IMR-90 (cell line): ENCODE results near the gene CUL1. TPM values are rescaled to one million over a fixed set of nuclear protein-coding genes. Genes with fewer than 3 reads are reported as not detected.

Experiments used
- ATAC-seq: fragments of 200-7000 bp; cut with Tn5 transposase; 2 replicates; pipeline ENCODE4 v1.9.1; 2020; ENCODE audit warnings: low read depth, mild to moderate bottlenecking, moderate library complexity
- BruUV-seq: library from RNA; stranded (reverse); fragments of 400-500 nt; replicated peaks from 2 replicates; lab custom pipeline; 2021; lab: Mats Ljungman, UMichigan
- CTCF ChIA-PET: fragments of 300-600 bp; formaldehyde crosslinking; extraction: SDS; loops from one replicate; lab custom pipeline; 2021; ENCODE audit warnings: antibody characterized with exemption; lab: Yijun Ruan, JAX
- POLR2A ChIA-PET: fragments of 300-600 bp; sonication (Branson Sonifier 250); formaldehyde crosslinking; loops from one replicate; lab custom pipeline; 2022; ENCODE audit warnings: antibody characterized with exemption; ENCODE audit not compliant: unreplicated experiment; lab: Charles Lee
- DNase-seq: peaks from one replicate; pipeline ENCODE4 v3.0.0; 2013
- H2AFZ ChIP-seq: replicated peaks from 2 replicates; pipeline ENCODE3; 2013; ENCODE audit warnings: low read length, mild to moderate bottlenecking; ENCODE audit not compliant: poor library complexity
- H2AK5ac ChIP-seq: 2 replicates; pipeline ENCODE4 v1.6.1; 2013; ENCODE audit warnings: low read depth, low read length, inconsistent platforms
- H2AK9ac ChIP-seq: replicated peaks from 2 replicates; pipeline ENCODE3; 2013; ENCODE audit warnings: mild to moderate bottlenecking, low read depth, low read length, moderate library complexity; ENCODE audit not compliant: poor library complexity
- H2BK120ac ChIP-seq: 2 replicates; pipeline ENCODE4 v1.6.1; 2013; ENCODE audit warnings: low read depth, low read length, inconsistent platforms
- H2BK15ac ChIP-seq: 3 replicates; pipeline ENCODE4 v1.6.1; 2013; ENCODE audit warnings: low read depth, low read length, inconsistent platforms
- H2BK20ac ChIP-seq: 2 replicates; pipeline ENCODE4 v1.6.1; 2013; ENCODE audit warnings: low read depth, mild to moderate bottlenecking, inconsistent platforms, low read length, moderate library complexity
- H2BK5ac ChIP-seq: 2 replicates; pipeline ENCODE4 v1.6.1; 2013; ENCODE audit warnings: mild to moderate bottlenecking, low read depth, low read length, inconsistent platforms; ENCODE audit not compliant: poor library complexity, severe bottlenecking
- H3K14ac ChIP-seq: replicated peaks from 2 replicates; pipeline ENCODE4 v1.6.1; 2013; ENCODE audit warnings: low read depth, low read length, inconsistent platforms
- H3K18ac ChIP-seq: 2 replicates; pipeline ENCODE4 v1.6.1; 2013; ENCODE audit warnings: low read depth, low read length, control low read depth
- H3K23ac ChIP-seq: 2 replicates; pipeline ENCODE4 v1.6.1; 2013; ENCODE audit warnings: low read depth, low read length, inconsistent platforms
- H3K27ac ChIP-seq: 2 replicates; pipeline ENCODE4 v1.5.1; 2013; ENCODE audit warnings: mild to moderate bottlenecking, control low read depth, low read length; ENCODE audit not compliant: insufficient read depth
- H3K27me3 ChIP-seq: 2 replicates; pipeline ENCODE4 v1.6.1; 2013; ENCODE audit warnings: low read length; ENCODE audit not compliant: control insufficient read depth, insufficient read depth
- H3K36me3 ChIP-seq: 2 replicates; pipeline ENCODE4 v1.6.1; 2013; ENCODE audit warnings: low read length, mixed read lengths; ENCODE audit not compliant: control insufficient read depth, insufficient read depth
- H3K4ac ChIP-seq: 2 replicates; pipeline ENCODE4 v1.6.1; 2013; ENCODE audit warnings: low read depth, low read length, inconsistent platforms
- H3K4me1 ChIP-seq: 2 replicates; pipeline ENCODE4 v1.6.1; 2013; ENCODE audit warnings: low read length, mixed read lengths; ENCODE audit not compliant: control insufficient read depth, insufficient read depth
- H3K4me2 ChIP-seq: 2 replicates; pipeline ENCODE4 v1.6.1; 2013; ENCODE audit warnings: low read depth, mild to moderate bottlenecking, control low read depth, low read length, moderate library complexity
- H3K4me3 ChIP-seq: 2 replicates; pipeline ENCODE4 v1.5.1; 2013; ENCODE audit warnings: low read depth, mild to moderate bottlenecking, control low read depth, low read length, moderate library complexity; ENCODE audit not compliant: insufficient read depth
- H3K56ac ChIP-seq: 2 replicates; pipeline ENCODE4 v1.6.1; 2013; ENCODE audit warnings: low read length, inconsistent platforms; ENCODE audit not compliant: insufficient read depth; ENCODE audit errors: extremely low read depth
- H3K79me1 ChIP-seq, 2 experiments: 2 replicates each; pipeline ENCODE4 v1.6.1; 2013; ENCODE audit warnings: low read length in 2 of 2, inconsistent platforms in 1 of 2, low read depth in 1 of 2
- H3K9ac ChIP-seq: 2 replicates; pipeline ENCODE4 v1.6.1; 2013; ENCODE audit warnings: low read depth, low read length, control low read depth
- H3K9me1 ChIP-seq: 2 replicates; pipeline ENCODE4 v1.6.1; 2013; ENCODE audit warnings: low read length, inconsistent platforms; ENCODE audit not compliant: insufficient read depth
- H3K9me3 ChIP-seq: 2 replicates; pipeline ENCODE4 v1.6.1; 2013; ENCODE audit warnings: low read length; ENCODE audit not compliant: control insufficient read depth, insufficient read depth
- H4K20me1 ChIP-seq: 2 replicates; pipeline ENCODE4 v1.6.1; 2013; ENCODE audit warnings: low read length, inconsistent platforms; ENCODE audit not compliant: insufficient read depth
- H4K5ac ChIP-seq: 2 replicates; pipeline ENCODE4 v1.6.1; 2013; ENCODE audit warnings: mild to moderate bottlenecking, low read depth, low read length, control low read depth
- H4K8ac ChIP-seq, 2 experiments: 2 replicates each; pipeline ENCODE4 v1.6.1; 2013; ENCODE audit warnings: low read depth in 2 of 2, low read length in 2 of 2, control low read depth in 1 of 2, inconsistent platforms in 1 of 2
- H4K91ac ChIP-seq: 2 replicates; pipeline ENCODE4 v1.6.1; 2013; ENCODE audit warnings: low read depth, low read length, inconsistent platforms; ENCODE audit not compliant: insufficient read depth
- BHLHE40 ChIP-seq: fragments of 150-350 bp; IDR thresholded peaks from 2 replicates; pipeline ENCODE4 v1.6.1; 2016; ENCODE audit warnings: mild to moderate bottlenecking, low read depth, low read length
- CEBPB ChIP-seq: IDR thresholded peaks from 2 replicates; pipeline ENCODE4 v1.6.1; 2012; ENCODE audit warnings: low read depth, low read length, improper control_type of control experiment
- CHD1 ChIP-seq: IDR thresholded peaks from 2 replicates; pipeline ENCODE4 v1.6.1; 2012; ENCODE audit warnings: low read depth, low read length, improper control_type of control experiment
- FOS ChIP-seq: fragments of 150-350 bp; IDR thresholded peaks from 2 replicates; pipeline ENCODE4 v1.6.1; 2016; ENCODE audit warnings: low read depth, low read length
- MAFK ChIP-seq: IDR thresholded peaks from 2 replicates; pipeline ENCODE4 v1.6.1; 2012; ENCODE audit warnings: low read depth, low read length, improper control_type of control experiment
- MAZ ChIP-seq: IDR thresholded peaks from 2 replicates; pipeline ENCODE4 v1.6.1; 2012; ENCODE audit warnings: low read depth, mild to moderate bottlenecking, low read length, improper control_type of control experiment, moderate library complexity, borderline replicate concordance
- MXI1 ChIP-seq: IDR thresholded peaks from 2 replicates; pipeline ENCODE4 v1.6.1; 2012; ENCODE audit warnings: low read depth, mild to moderate bottlenecking, low read length, moderate library complexity, borderline replicate concordance
- NFE2L2 ChIP-seq: fragments of 150-350 bp; IDR thresholded peaks from 2 replicates; pipeline ENCODE4 v1.6.1; 2016; ENCODE audit warnings: low read depth, mild to moderate bottlenecking, low read length
- POLR2A ChIP-seq: IDR thresholded peaks from 2 replicates; pipeline ENCODE4 v1.6.1; 2012; ENCODE audit warnings: mild to moderate bottlenecking, low read depth, low read length
- RAD21 ChIP-seq: IDR thresholded peaks from 2 replicates; pipeline ENCODE4 v1.6.1; 2012; ENCODE audit warnings: low read length, improper control_type of control experiment
- RCOR1 ChIP-seq: IDR thresholded peaks from 2 replicates; pipeline ENCODE4 v1.6.1; 2012; ENCODE audit warnings: mild to moderate bottlenecking, low read length, improper control_type of control experiment; ENCODE audit not compliant: insufficient replicate concordance
- RFX5 ChIP-seq: IDR thresholded peaks from 2 replicates; pipeline ENCODE4 v1.8.0; 2012; ENCODE audit warnings: low read depth, mild to moderate bottlenecking, low read length, moderate library complexity
- SMC3 ChIP-seq: fragments of 150-350 bp; IDR thresholded peaks from 2 replicates; pipeline ENCODE4 v1.6.1; 2016; ENCODE audit warnings: low read depth, mild to moderate bottlenecking, antibody characterized with exemption, low read length, moderate library complexity
- WGBS, 2 experiments: methylation state at CpG; one replicate each; pipeline versions ENCODE4 v1.1.5 to v1.1.7; 2013; ENCODE audit warnings: missing lambda C conversion rate in 2 of 2; ENCODE audit not compliant: insufficient read length in 1 of 2; ENCODE audit errors: extremely low coverage in 2 of 2; 5-methylcytosine and 5-hydroxymethylcytosine counted together
- dilution Hi-C: fragments of 300-500 bp; cut with HindIII; formaldehyde crosslinking; loops from one replicate; pipeline ENCODE4 v1.14.3; 2018; ENCODE audit warnings: low sequenced_read_pairs; ENCODE audit not compliant: unreplicated experiment
- in situ Hi-C: fragments of 300-500 bp; cut with MboI; formaldehyde crosslinking; loops from 3 replicates; pipeline ENCODE4 v1.14.3; 2019; ENCODE audit warnings: low sequenced_read_pairs, inconsistent platforms, mixed read lengths
- intact Hi-C: fragments of 100-400 bp; cut with micrococcal nuclease; formaldehyde crosslinking; loops from 2 replicates; pipeline ENCODE4 v1.10.0; 2022
- polyA plus RNA-seq, 3 experiments: library from polyadenylated mRNA; depleted of rRNA; stranded (reverse); fragments of >200 nt; gene quantifications; 2 replicates each; pipeline ENCODE4 v1.2.3, GENCODE V29; 2012; ENCODE audit warnings: low replicate concordance in 1 of 3
- total RNA-seq: library from RNA; depleted of rRNA; stranded (reverse); fragments of >200 nt; gene quantifications from 2 replicates; pipeline ENCODE4 v1.2.3, GENCODE V29; 2012
- TF ChIP-seq, protein P1 (sequence below): fragments of 150-350 bp; IDR thresholded peaks from 2 replicates; pipeline ENCODE4 v1.6.1; 2017; ENCODE audit warnings: mild to moderate bottlenecking, antibody characterized with exemption, low read length, low read depth
- TF ChIP-seq, protein P2 (sequence below): fragments of 150-350 bp; IDR thresholded peaks from 2 replicates; pipeline ENCODE4 v1.6.1; 2016; ENCODE audit warnings: low read depth, mild to moderate bottlenecking, low read length, moderate library complexity, borderline replicate concordance
- TF ChIP-seq, protein P3 (sequence below): conservative IDR thresholded peaks from 2 replicates; pipeline ENCODE4 v1.5.1; 2012; ENCODE audit warnings: mild to moderate bottlenecking, low read depth, low read length, improper control_type of control experiment

Gene CUL1
- total and polyA plus RNA-seq, 2 of the 4 experiments (the other 2 are of a cell fraction): 44.0 to 46.2 TPM

- H3K56ac ChIP-seq: no peak overlapping the region
- no peak overlapping the region for H2AK5ac ChIP-seq
- no peak for DNase-seq
- dilution Hi-C loops: no loop called here
- H3K4me2 ChIP-seq: no peak overlapping the region
- WGBS, 2 experiments: 100% methylated on average over 2 of the region's 7 CpGs; no CpG with 5 or more reads in 1 of the 2 experiments
- ChIA-PET POLR2A (no interaction called here), CTCF (no interaction called here)
- in situ Hi-C loops: no loop called here
- H3K4ac ChIP-seq: no peak overlapping the region
- no peak overlapping the region for H3K27ac ChIP-seq
- no peak overlapping the region for H3K18ac ChIP-seq
- no peaks in the 10 kb centered on the region; the same call in 1 of the 2 replicates for H3K9me1 ChIP-seq
- no peaks in the 10 kb centered on the region for H3K27me3 ChIP-seq
- H2AFZ ChIP-seq: no peak overlapping the region
- no peak overlapping the region for H2BK15ac ChIP-seq
- H4K8ac ChIP-seq: no peak overlapping the region
- TF ChIP-seq MXI1 (no peak), CHD1 (no peak), BHLHE40 (no peak), FOS (no peak), RAD21 (no peak), MAZ (no peak), SMC3 (no peak), CEBPB (no peak), NFE2L2 (no peak), RFX5 (no peak), MAFK (no peak), POLR2A (no peak), RCOR1 (no peak)
- TF ChIP-seq, protein P1, sequence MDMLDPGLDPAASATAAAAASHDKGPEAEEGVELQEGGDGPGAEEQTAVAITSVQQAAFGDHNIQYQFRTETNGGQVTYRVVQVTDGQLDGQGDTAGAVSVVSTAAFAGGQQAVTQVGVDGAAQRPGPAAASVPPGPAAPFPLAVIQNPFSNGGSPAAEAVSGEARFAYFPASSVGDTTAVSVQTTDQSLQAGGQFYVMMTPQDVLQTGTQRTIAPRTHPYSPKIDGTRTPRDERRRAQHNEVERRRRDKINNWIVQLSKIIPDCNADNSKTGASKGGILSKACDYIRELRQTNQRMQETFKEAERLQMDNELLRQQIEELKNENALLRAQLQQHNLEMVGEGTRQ: no peak
- TF ChIP-seq, protein P2, sequence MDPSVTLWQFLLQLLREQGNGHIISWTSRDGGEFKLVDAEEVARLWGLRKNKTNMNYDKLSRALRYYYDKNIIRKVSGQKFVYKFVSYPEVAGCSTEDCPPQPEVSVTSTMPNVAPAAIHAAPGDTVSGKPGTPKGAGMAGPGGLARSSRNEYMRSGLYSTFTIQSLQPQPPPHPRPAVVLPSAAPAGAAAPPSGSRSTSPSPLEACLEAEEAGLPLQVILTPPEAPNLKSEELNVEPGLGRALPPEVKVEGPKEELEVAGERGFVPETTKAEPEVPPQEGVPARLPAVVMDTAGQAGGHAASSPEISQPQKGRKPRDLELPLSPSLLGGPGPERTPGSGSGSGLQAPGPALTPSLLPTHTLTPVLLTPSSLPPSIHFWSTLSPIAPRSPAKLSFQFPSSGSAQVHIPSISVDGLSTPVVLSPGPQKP: no peak
- TF ChIP-seq, protein P3, sequence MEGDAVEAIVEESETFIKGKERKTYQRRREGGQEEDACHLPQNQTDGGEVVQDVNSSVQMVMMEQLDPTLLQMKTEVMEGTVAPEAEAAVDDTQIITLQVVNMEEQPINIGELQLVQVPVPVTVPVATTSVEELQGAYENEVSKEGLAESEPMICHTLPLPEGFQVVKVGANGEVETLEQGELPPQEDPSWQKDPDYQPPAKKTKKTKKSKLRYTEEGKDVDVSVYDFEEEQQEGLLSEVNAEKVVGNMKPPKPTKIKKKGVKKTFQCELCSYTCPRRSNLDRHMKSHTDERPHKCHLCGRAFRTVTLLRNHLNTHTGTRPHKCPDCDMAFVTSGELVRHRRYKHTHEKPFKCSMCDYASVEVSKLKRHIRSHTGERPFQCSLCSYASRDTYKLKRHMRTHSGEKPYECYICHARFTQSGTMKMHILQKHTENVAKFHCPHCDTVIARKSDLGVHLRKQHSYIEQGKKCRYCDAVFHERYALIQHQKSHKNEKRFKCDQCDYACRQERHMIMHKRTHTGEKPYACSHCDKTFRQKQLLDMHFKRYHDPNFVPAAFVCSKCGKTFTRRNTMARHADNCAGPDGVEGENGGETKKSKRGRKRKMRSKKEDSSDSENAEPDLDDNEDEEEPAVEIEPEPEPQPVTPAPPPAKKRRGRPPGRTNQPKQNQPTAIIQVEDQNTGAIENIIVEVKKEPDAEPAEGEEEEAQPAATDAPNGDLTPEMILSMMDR: no peak
- no peak overlapping the region for H4K91ac ChIP-seq
- H3K4me3 ChIP-seq: no peak overlapping the region
- H3K9me3 ChIP-seq: no peaks in the 10 kb centered on the region
- ATAC-seq: no peak
- H3K36me3 ChIP-seq: no peaks in the 10 kb centered on the region
- H4K5ac ChIP-seq: no peak overlapping the region
- H2BK5ac ChIP-seq: no peak overlapping the region
- H3K23ac ChIP-seq: no peak overlapping the region
- H2AK9ac ChIP-seq: no peak overlapping the region
- no TSS peak for BruUV-seq
- H3K9ac ChIP-seq: no peak overlapping the region
- H2BK120ac ChIP-seq: no peak overlapping the region
- peaks cover 0 to 9% of the 10 kb centered on the region in 2 experiments; a peak in 1 of 4 replicates for H3K79me1 ChIP-seq
- H4K20me1 ChIP-seq: no peaks in the 10 kb centered on the region
- intact Hi-C loops: no loop called here
- H3K4me1 ChIP-seq: no peaks in the 10 kb centered on the region
- no peak overlapping the region for H2BK20ac ChIP-seq
- no peak overlapping the region for H3K14ac ChIP-seq
Observed at GRCh38 chr7:148693651-148694050, 5.1 kb upstream of the CUL1 start.
